ENCODE measurements around the gene PRRC2C. TPM values are rescaled to one million over a fixed set of nuclear protein-coding genes. Genes with fewer than 3 reads are reported as not detected.

Gene PRRC2C
- total RNA-seq: 50.6 and 73.2 TPM in 2 replicates

GRCh38 chr1:171485375-171486047, at the start of gene PRRC2C:
Gene PRRC2C, plus strand, starts transcription at chr1:171485530. Its CDS starts 26,559 bp downstream, at chr1:171512089.

GRCh38 chr1:171622152-171622462, 136.8 kb downstream of the PRRC2C start, which contains the start of gene MYOCOS:
Gene MYOCOS, plus strand, starts transcription at chr1:171622243. Its CDS starts 1,641 bp downstream, at chr1:171623884.

Small RNAs within 50 kb of the gene (small RNA-seq; reads per million reads assigned to genes)
- gene CYCSP53 (ENCODE audit: low replicate concordance): not detected

Other genes with a start within 250 kb of the PRRC2C start
- not detected in 2 replicates for gene FMO1, start 237.0 kb upstream of the PRRC2C start, total RNA-seq
- gene FMO4, start 171.3 kb upstream of the PRRC2C start, total RNA-seq: 0.72 and 1.1 TPM in 2 replicates
- under 0.01 TPM in 1 of 2 replicates, not detected in the other for gene MYOCOS, start 136.7 kb downstream of the PRRC2C start, total RNA-seq
- not detected in 2 replicates for gene MYOC, start 167.2 kb downstream of the PRRC2C start, total RNA-seq